Heart left ventricle (tissue), 16 donors: ENCODE measurements around the gene RAC3. TPM values are rescaled to one million over a fixed set of nuclear protein-coding genes. Genes with fewer than 3 reads are reported as not detected.
A peak's percentile ranks its signal among the peaks of the same experiment; 100 is the strongest.

Source experiments
- ATAC-seq, 4 donors: fragments of 200-7000 bp; cut with Tn5 transposase; one replicate each; pipeline ENCODE4 v1.9.1; 2020 to 2022; ENCODE audit warnings: moderate library complexity in 4 of 4, mild to moderate bottlenecking in 3 of 4, moderate number of reproducible peaks in 1 of 4
- DNase-seq, 5 donors: peaks; one replicate each; pipeline ENCODE4 v3.0.0-alpha.2; 2020
- H3K27ac ChIP-seq, 12 donors: fragments of 200-600 bp; sonication (generic) in 4 of 12; one replicate each; pipeline versions ENCODE4 v1.5.0 to v1.8.0; 2016 to 2022; ENCODE audit warnings: mild to moderate bottlenecking in 2 of 12
- H3K27me3 ChIP-seq, 9 donors: fragments of 200-600 bp; sonication (generic) in 2 of 9; one replicate each; pipeline versions ENCODE4 v1.5.1 to v1.8.0; 2016 to 2022; ENCODE audit warnings: mild to moderate bottlenecking in 3 of 9
- H3K36me3 ChIP-seq, 9 donors: fragments of 200-600 bp; sonication (generic) in 2 of 9; one replicate each; pipeline versions ENCODE4 v1.5.0 to v1.8.0; 2018 to 2022; ENCODE audit warnings: mild to moderate bottlenecking in 2 of 9
- H3K4me1 ChIP-seq, 12 donors: fragments of 200-600 bp; sonication (generic) in 4 of 12; one replicate each; pipeline versions ENCODE4 v1.5.0 to v1.8.0; 2016 to 2022; ENCODE audit warnings: mild to moderate bottlenecking in 3 of 12
- H3K4me3 ChIP-seq, 12 donors: fragments of 200-600 bp; sonication (generic) in 4 of 12; one replicate each; pipeline versions ENCODE4 v1.5.0 to v1.8.0; 2017 to 2022; ENCODE audit warnings: mild to moderate bottlenecking in 9 of 12, moderate library complexity in 4 of 12
- H3K9me3 ChIP-seq, 12 donors: fragments of 200-600 bp; sonication (generic) in 4 of 12; one replicate each; pipeline versions ENCODE4 v1.5.0 to v1.8.0; 2016 to 2022; ENCODE audit warnings: mild to moderate bottlenecking in 1 of 12
- CTCF ChIP-seq, 12 donors: fragments of 200-600 bp; sonication (generic) in 4 of 12; IDR thresholded peaks; one replicate each; pipeline versions ENCODE4 v1.5.0 to v1.8.0; 2018 to 2022; ENCODE audit warnings: antibody characterized with exemption in 12 of 12, mild to moderate bottlenecking in 5 of 12
- POLR2A ChIP-seq, 2 donors: fragments of 450-650 bp; IDR thresholded peaks; one replicate each; pipeline ENCODE4 v1.6.1; 2017; ENCODE audit warnings: antibody characterized with exemption in 2 of 2, mild to moderate bottlenecking in 2 of 2, moderate library complexity in 2 of 2
- WGBS, 4 donors: extraction: QIAGEN DNeasy Blood & Tissue Kit in 2 of 4; methylation state at CpG; one replicate each; pipeline versions ENCODE4 v1.1.5 to v1.1.7; 2013 to 2018; 5-methylcytosine and 5-hydroxymethylcytosine counted together
- intact Hi-C, 10 donors: fragments of 100-400 bp; cut with DNase I; formaldehyde crosslinking; loops; one replicate each; pipeline versions ENCODE4 v1.11.1 to v1.14.2; 2022
- polyA plus RNA-seq, 2 donors: library from polyadenylated mRNA; stranded (reverse); fragments of 200-250 nt; gene quantifications; one replicate each; pipeline ENCODE4 v1.2.3, GENCODE V29; 2013
- total RNA-seq, 9 donors: library from RNA; depleted of rRNA in 2 of 9; stranded (reverse); fragments of >200 nt in 2 of 9; fragmentation: NEBNext Ultra II Directional in 3 of 9; extraction: Animal tissue kit (Norgen Biotek cat#: 25700) in 3 of 9; gene quantifications; one replicate each; pipeline versions ENCODE4 v1.1.0 to v1.2.4, GENCODE V29; 2016 to 2023
- donor health status: ischemic (EF 13 %, LVEDD 7.1; RV severe dilation, severe dysfunction).
- donor health status: healthy with polysubstance abuse.
- donor health status: DM: no; HTN: yes; CAD: no.
- donor health status: DM: no; HTN: no; CAD: no.
- donor health status: ischemic (EF 25% LVEDD 6.9; RV normal size, moderate dysfunction).
- donor health status: ischemic (EF 25% LVEDD 5.7; RV mildly dilated, moderate dysfunction).
- donor health status: healthy.
- donor health status: DM: yes; HTN: yes; CAD: no.
- donor health status: ischemic (EF 35%, LVEDD 5.7; RV mildly dilated, moderate dysfunction).
- donor health status: nonischemic (EF 11% LVEDD 7.7; RV severe dilation, severe dysfunction).
- donor health status: DM: yes; HTN: yes; CAD: no.
- donor health status: PGD.
- donor health status: ischemic (EF 29% LVEDD 5.4; RV normal size, mild dysfunction).
- donor health status: nonischemic (EF 23%, LVEDD 6.1; RV moderate dilation, normal function).

Gene RAC3
- total and polyA plus RNA-seq, 11 donors, result 0.76 to 2.6 (median 1.5) TPM

DNA sequence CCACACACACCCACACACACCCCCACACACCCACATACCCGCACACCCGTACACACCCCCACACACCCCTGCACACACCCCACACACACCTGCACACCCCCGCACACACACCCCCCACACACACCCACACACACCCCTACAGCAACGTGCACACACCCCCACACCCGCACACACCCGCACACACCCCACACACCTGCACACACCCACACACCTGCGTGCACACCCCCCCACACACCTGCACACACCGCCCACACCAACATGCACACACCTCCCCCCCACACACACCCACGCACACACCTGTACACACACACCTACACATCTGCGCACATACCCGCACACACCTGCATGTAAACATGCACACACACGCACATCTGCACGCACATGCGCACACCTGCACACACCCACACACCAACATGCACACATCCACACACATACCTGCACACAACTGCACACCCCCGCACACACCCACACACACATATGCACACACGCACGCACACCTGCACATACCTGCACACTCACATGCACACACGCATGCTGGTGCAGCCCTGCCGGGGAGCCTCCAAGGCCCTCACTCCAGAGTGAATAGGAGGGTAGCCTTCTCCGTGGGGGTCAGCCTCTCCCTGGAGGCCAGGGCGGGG, 46.6 kb upstream of the RAC3 start:
- Histone ChIP-seq H3K36me3 (peaks cover 0 to 58% (median 35%) of the 10 kb centered on the region in 9 donors), H3K9me3 (no peaks in the 10 kb centered on the region), H3K27ac (no peak overlapping the region), H3K27me3 (no peaks in the 10 kb centered on the region), H3K4me3 (no peak overlapping the region), H3K4me1 (no peaks in the 10 kb centered on the region)
- no peak for DNase-seq
- ATAC-seq, result no peak
- intact Hi-C loops, result no loop called here
- TF ChIP-seq CTCF (IDR thresholded peaks at IDR 0.05), result no peak
- 88 to 94% (median 93%) methylated on average over 21 of the region's 21 CpGs for WGBS, 4 donors

DNA sequence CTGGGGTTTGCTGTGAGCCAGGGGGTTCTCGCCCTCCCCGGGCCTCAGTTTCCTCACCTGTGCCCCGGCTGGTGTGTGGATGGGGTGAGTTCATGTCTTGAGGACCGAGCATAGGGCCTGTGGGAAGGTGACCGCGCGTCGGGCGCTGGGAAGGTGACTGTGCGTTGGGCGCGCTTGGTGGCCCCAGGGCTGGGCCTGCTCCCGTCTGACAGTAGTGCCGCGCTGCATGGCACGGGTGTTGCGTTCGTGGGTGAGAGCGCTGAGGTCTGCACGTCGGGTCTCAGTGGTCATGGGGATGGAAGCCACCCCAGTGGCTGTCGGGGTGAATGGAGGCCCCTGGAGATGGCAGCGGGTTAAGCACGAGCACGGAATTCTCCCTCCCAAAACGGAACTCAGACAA, 44.9 kb upstream of the RAC3 start:
- TF ChIP-seq POLR2A (IDR thresholded peaks at IDR 0.05) (no peak), CTCF (IDR thresholded peaks at IDR 0.05) (no peak)
- WGBS, 4 donors, result 96 to 98% (median 97%) methylated on average over 21 to 26 of the region's 26 CpGs
- H3K4me1 ChIP-seq, result peaks cover 0 to 12% (median 7%) of the 10 kb centered on the region in 12 donors
- intact Hi-C loops, result no loop called here
- H3K27me3 ChIP-seq, result no peaks in the 10 kb centered on the region
- DNase-seq (no peak), ATAC-seq (no peak)
- H3K9me3 ChIP-seq, result no peaks in the 10 kb centered on the region
- H3K4me3 ChIP-seq, result no peak overlapping the region
- H3K27ac ChIP-seq, result no peak overlapping the region
- peaks cover 0 to 55% (median 27%) of the 10 kb centered on the region in 9 donors for H3K36me3 ChIP-seq

DNA sequence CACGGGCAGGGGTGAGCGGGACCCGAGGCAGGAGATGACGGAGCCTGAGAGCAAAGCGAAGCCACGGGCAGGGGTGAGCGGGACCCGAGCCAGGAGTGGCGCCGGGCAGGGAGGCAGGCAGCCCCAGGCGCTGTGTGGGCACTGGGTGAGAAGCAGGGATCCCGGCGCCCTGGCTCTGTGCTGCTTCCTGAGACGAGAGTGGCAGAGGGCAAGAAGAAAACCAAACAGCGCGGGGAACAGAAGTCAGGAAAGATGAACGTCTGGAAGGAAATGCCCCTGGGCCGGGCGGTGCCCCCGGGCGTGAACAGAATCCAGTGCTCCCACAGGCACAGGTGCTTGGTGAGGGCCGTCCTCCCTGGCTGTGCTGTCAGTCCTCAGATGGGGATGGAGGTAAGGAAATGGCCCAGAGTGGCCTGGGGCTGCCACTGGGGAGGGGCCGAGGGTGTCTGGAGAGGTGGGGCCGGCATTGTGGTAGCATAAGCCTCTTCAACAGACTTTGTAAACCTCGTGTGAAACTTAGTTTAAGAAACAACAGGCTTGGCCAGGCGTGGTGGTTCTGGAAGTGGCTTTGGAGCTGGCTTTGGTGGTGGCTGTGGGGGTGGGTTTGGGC, 44.2 kb upstream of the RAC3 start:
- Histone ChIP-seq H3K36me3 (peaks cover 0 to 55% (median 27%) of the 10 kb centered on the region in 9 donors), H3K4me3 (no peak overlapping the region), H3K4me1 (peaks cover 0 to 18% (median 9%) of the 10 kb centered on the region in 12 donors), H3K9me3 (no peaks in the 10 kb centered on the region), H3K27me3 (no peaks in the 10 kb centered on the region), H3K27ac (no peak overlapping the region)
- intact Hi-C loops, result no loop called here
- WGBS, 4 donors, result 87 to 93% (median 90%) methylated on average over 26 of the region's 26 CpGs
- no peak for ATAC-seq
- TF ChIP-seq POLR2A (IDR thresholded peaks at IDR 0.05), result no peak
- TF ChIP-seq CTCF (IDR thresholded peaks at IDR 0.05), result no peak
- DNase-seq, result no peak

GRCh38 chr17:81990836-81991683, 40.4 kb upstream of the RAC3 start:
- peak overlapping the region in 11 of 12 donors; percentile 42 to 86 (median 78) for H3K27ac ChIP-seq
- intact Hi-C loops, result no loop called here
- H3K4me3 ChIP-seq, result peak overlapping the region in 1 of 12 donors; percentile 32
- ATAC-seq, result peak in 1 of 4 donors; percentile 27
- peaks cover 0 to 26% (median 14%) of the 10 kb centered on the region in 12 donors for H3K4me1 ChIP-seq
- H3K27me3 ChIP-seq, result no peaks in the 10 kb centered on the region
- TF ChIP-seq POLR2A (IDR thresholded peaks at IDR 0.05) (no peak), CTCF (IDR thresholded peaks at IDR 0.05) (no peak)
- DNase-seq, result peak in 1 of 5 donors; percentile 46
- WGBS, 4 donors, result 63 to 81% (median 75%) methylated on average over 13 to 25 of the region's 25 CpGs
- peaks cover 0 to 33% (median 10%) of the 10 kb centered on the region in 9 donors for H3K36me3 ChIP-seq
- H3K9me3 ChIP-seq, result no peaks in the 10 kb centered on the region
